GM08714 (cell line): ENCODE results near the gene PCDH9.

Experiments used
- H3K4me3 ChIP-seq: fragments of 200-500 bp; sonication (Bioruptor generic); 2 replicates; pipeline ENCODE4 v1.5.1; 2014; ENCODE audit warnings: mild to moderate bottlenecking, low read length, inconsistent platforms
- ZNF274 ChIP-seq: IDR thresholded peaks from 2 replicates; pipeline ENCODE4 v1.6.1; 2012; ENCODE audit warnings: mild to moderate bottlenecking, low read depth, low read length

Gene PCDH9

GRCh38 chr13:66958611-66959010 lies 271.5 kb downstream of the PCDH9 start:
- no peak for TF ChIP-seq ZNF274
- H3K4me3 ChIP-seq, result no peak overlapping the region

GRCh38 chr13:66952507-66952906 lies 277.6 kb downstream of the PCDH9 start:
- TF ChIP-seq ZNF274, result no peak

GRCh38 chr13:66951426-66951825 lies 278.7 kb downstream of the PCDH9 start:
- H3K4me3 ChIP-seq, result no peak overlapping the region
- TF ChIP-seq ZNF274, result no peak

More at GRCh38 chr13:66952507-66952906, 277.6 kb downstream of the PCDH9 start:
- H3K4me3 ChIP-seq, result no peak overlapping the region

GRCh38 chr13:66950666-66951065 lies 279.5 kb downstream of the PCDH9 start:
- no peak for TF ChIP-seq ZNF274
- no peak overlapping the region for H3K4me3 ChIP-seq

- H3K4me3 ChIP-seq, result no peak overlapping the region
- TF ChIP-seq ZNF274, result no peak
Measured at GRCh38 chr13:66948910-66949309, 281.2 kb downstream of the PCDH9 start.

GRCh38 chr13:66943530-66943929 lies 286.6 kb downstream of the PCDH9 start:
- no peak overlapping the region for H3K4me3 ChIP-seq
- TF ChIP-seq ZNF274, result no peak

- no peak for TF ChIP-seq ZNF274
Measured at GRCh38 chr13:66940113-66940512, 290.0 kb downstream of the PCDH9 start.

GRCh38 chr13:66937423-66937822 lies 292.7 kb downstream of the PCDH9 start:
- H3K4me3 ChIP-seq, result no peak overlapping the region
- no peak for TF ChIP-seq ZNF274

More at GRCh38 chr13:66940113-66940512, 290.0 kb downstream of the PCDH9 start:
- no peak overlapping the region for H3K4me3 ChIP-seq

- H3K4me3 ChIP-seq, result no peak overlapping the region
- no peak for TF ChIP-seq ZNF274
Measured at GRCh38 chr13:66933994-66934393, 296.1 kb downstream of the PCDH9 start.

- TF ChIP-seq ZNF274, result no peak
- no peak overlapping the region for H3K4me3 ChIP-seq
Measured at GRCh38 chr13:66933527-66933926, 296.6 kb downstream of the PCDH9 start.

- H3K4me3 ChIP-seq, result no peak overlapping the region
- TF ChIP-seq ZNF274, result no peak
Measured at GRCh38 chr13:66927562-66927961, 302.6 kb downstream of the PCDH9 start.

GRCh38 chr13:66926851-66927524 lies 303.1 kb downstream of the PCDH9 start:
- TF ChIP-seq ZNF274, result no peak
- no peak overlapping the region for H3K4me3 ChIP-seq

GRCh38 chr13:66926200-66926850 lies 303.8 kb downstream of the PCDH9 start:
- no peak overlapping the region for H3K4me3 ChIP-seq
- TF ChIP-seq ZNF274, result no peak

- no peak overlapping the region for H3K4me3 ChIP-seq
- TF ChIP-seq ZNF274, result no peak
Measured at GRCh38 chr13:66922444-66922843, 307.7 kb downstream of the PCDH9 start.

GRCh38 chr13:66921437-66921836 lies 308.7 kb downstream of the PCDH9 start:
- no peak overlapping the region for H3K4me3 ChIP-seq
- no peak for TF ChIP-seq ZNF274
